H9 (cell line): Measurements from ENCODE around the gene SYNE4. TPM values are rescaled to one million over a fixed set of nuclear protein-coding genes. Genes with fewer than 3 reads are reported as not detected.
A peak's percentile ranks its signal among the peaks of the same experiment; 100 is the strongest.

Experiments
- DNase-seq: peaks from one replicate; pipeline ENCODE4 v3.0.0-alpha.2; 2017
- H2AFZ ChIP-seq: one replicate; pipeline ENCODE4 v1.6.1; 2013; ENCODE audit warnings: mild to moderate bottlenecking, low read length, control low read depth, moderate library complexity
- H2AK5ac ChIP-seq: 2 replicates; pipeline ENCODE4 v1.6.1; 2013; ENCODE audit warnings: low read length, control low read depth, mixed read lengths; ENCODE audit not compliant: insufficient read length
- H2BK120ac ChIP-seq: one replicate; pipeline ENCODE4 v1.6.1; 2013; ENCODE audit warnings: low read depth, mild to moderate bottlenecking, low read length, control low read depth, inconsistent platforms; ENCODE audit not compliant: poor library complexity, severe bottlenecking
- H2BK12ac ChIP-seq: 2 replicates; pipeline ENCODE4 v1.6.1; 2013; ENCODE audit warnings: low read length, control low read depth, mixed read lengths, low read depth; ENCODE audit not compliant: insufficient read length
- H2BK15ac ChIP-seq: 2 replicates; pipeline ENCODE4 v1.6.1; 2013; ENCODE audit warnings: low read depth, low read length, control low read depth
- H2BK20ac ChIP-seq: one replicate; pipeline ENCODE4 v1.6.1; 2013; ENCODE audit warnings: low read depth, mild to moderate bottlenecking, low read length, control low read depth, inconsistent platforms; ENCODE audit not compliant: poor library complexity, severe bottlenecking
- H2BK5ac ChIP-seq: 2 replicates; pipeline ENCODE4 v1.6.1; 2013; ENCODE audit warnings: low read length, control low read depth, mixed read lengths; ENCODE audit not compliant: insufficient read length
- H3K14ac ChIP-seq: 2 replicates; pipeline ENCODE4 v1.6.1; 2013; ENCODE audit warnings: low read length, control low read depth; ENCODE audit not compliant: insufficient read depth
- H3K18ac ChIP-seq: 2 replicates; pipeline ENCODE4 v1.6.1; 2013; ENCODE audit warnings: low read depth, mild to moderate bottlenecking, mixed read lengths, low read length, control low read depth; ENCODE audit not compliant: insufficient read length
- H3K23ac ChIP-seq: 2 replicates; pipeline ENCODE4 v1.6.1; 2013; ENCODE audit warnings: low read length, control low read depth, mixed read lengths, low read depth; ENCODE audit not compliant: insufficient read length
- H3K23me2 ChIP-seq: 2 replicates; pipeline ENCODE4 v1.6.1; 2013; ENCODE audit warnings: low read depth, mild to moderate bottlenecking, mixed read lengths, low read length, control low read depth; ENCODE audit not compliant: insufficient read length, poor library complexity, severe bottlenecking
- H3K27ac ChIP-seq: 2 replicates; pipeline ENCODE4 v1.5.1; 2013; ENCODE audit warnings: low read length, control low read depth, mixed read lengths, low read depth; ENCODE audit not compliant: insufficient read length
- H3K27me3 ChIP-seq: 2 replicates; pipeline ENCODE4 v1.6.1; 2013; ENCODE audit warnings: low read length, control low read depth, inconsistent platforms; ENCODE audit not compliant: insufficient read depth
- H3K4ac ChIP-seq: 2 replicates; pipeline ENCODE4 v1.6.1; 2013; ENCODE audit warnings: low read depth, mild to moderate bottlenecking, control low read depth, inconsistent platforms, low read length, moderate library complexity
- H3K4me1 ChIP-seq: 2 replicates; pipeline ENCODE4 v1.6.1; 2013; ENCODE audit warnings: low read length, control low read depth, inconsistent platforms; ENCODE audit not compliant: insufficient read depth
- H3K4me2 ChIP-seq: 2 replicates; pipeline ENCODE4 v1.6.1; 2013; ENCODE audit warnings: low read length, control low read depth, mixed read lengths; ENCODE audit not compliant: insufficient read length, insufficient read depth
- H3K56ac ChIP-seq: 2 replicates; pipeline ENCODE4 v1.6.1; 2013; ENCODE audit warnings: low read depth, mild to moderate bottlenecking, mixed read lengths, low read length, control low read depth; ENCODE audit not compliant: insufficient read length
- H3K79me1 ChIP-seq: 2 replicates; pipeline ENCODE4 v1.6.1; 2013; ENCODE audit warnings: low read depth, mild to moderate bottlenecking, moderate library complexity, low read length, control low read depth, inconsistent platforms; ENCODE audit not compliant: insufficient read depth, poor library complexity, severe bottlenecking
- H3K79me2 ChIP-seq: 2 replicates; pipeline ENCODE4 v1.6.1; 2013; ENCODE audit warnings: low read length, control low read depth, inconsistent platforms; ENCODE audit not compliant: insufficient read depth
- H3K9ac ChIP-seq: 2 replicates; pipeline ENCODE4 v1.6.1; 2013; ENCODE audit warnings: low read length, control low read depth, mixed read lengths; ENCODE audit not compliant: insufficient read length; ENCODE audit errors: extremely low read depth
- H3K9me3 ChIP-seq: one replicate; pipeline ENCODE4 v1.6.1; 2013; ENCODE audit warnings: low read depth, low read length, inconsistent platforms; ENCODE audit not compliant: control insufficient read depth
- H3T11ph ChIP-seq: one replicate; pipeline ENCODE4 v1.6.1; 2013; ENCODE audit warnings: mild to moderate bottlenecking, low read length, control low read depth, inconsistent platforms
- H4K20me1 ChIP-seq: one replicate; pipeline ENCODE4 v1.6.1; 2013; ENCODE audit not compliant: control insufficient read depth, insufficient read length, insufficient read depth
- H4K5ac ChIP-seq: 2 replicates; pipeline ENCODE4 v1.6.1; 2013; ENCODE audit warnings: low read depth, mild to moderate bottlenecking, mixed read lengths, low read length, control low read depth; ENCODE audit not compliant: insufficient read length
- H4K8ac ChIP-seq: replicated peaks from 2 replicates; pipeline ENCODE4 v1.6.1; 2013; ENCODE audit warnings: low read length, control low read depth, mixed read lengths, low read depth; ENCODE audit not compliant: insufficient read length
- H4K91ac ChIP-seq: 2 replicates; pipeline ENCODE4 v1.6.1; 2013; ENCODE audit warnings: low read depth, mild to moderate bottlenecking, moderate library complexity, mixed read lengths, low read length, control low read depth; ENCODE audit not compliant: insufficient read length
- H3K27ac Mint-ChIP-seq, 3 experiments: 2 replicates in 2 of 3; 3 replicates in 1 of 3; pipeline ENCODE4 v1.8.0; 2020 to 2021; ENCODE audit warnings: mixed read lengths in 3 of 3, mild to moderate bottlenecking in 1 of 3, moderate library complexity in 1 of 3
- H3K27me3 Mint-ChIP-seq: 2 replicates; pipeline ENCODE4 v1.8.0; 2021; ENCODE audit warnings: low read depth, mild to moderate bottlenecking, moderate library complexity, mixed read lengths
- H3K36me3 Mint-ChIP-seq, 3 experiments: 2 replicates in 2 of 3; 3 replicates in 1 of 3; pipeline ENCODE4 v1.8.0; 2020 to 2021; ENCODE audit warnings: low read depth in 3 of 3, mixed read lengths in 3 of 3; ENCODE audit not compliant: insufficient read depth in 1 of 3
- H3K4me1 Mint-ChIP-seq, 2 experiments: 2 replicates each; pipeline ENCODE4 v1.8.0; 2020; ENCODE audit warnings: mixed read lengths in 2 of 2
- H3K4me3 Mint-ChIP-seq, 2 experiments: 2 replicates in 1 of 2; 3 replicates in 1 of 2; pipeline ENCODE4 v1.8.0; 2020 to 2021; ENCODE audit warnings: mild to moderate bottlenecking in 2 of 2, mixed read lengths in 2 of 2, moderate library complexity in 1 of 2
- H3K9me3 Mint-ChIP-seq, 2 experiments: 2 replicates in 1 of 2; 3 replicates in 1 of 2; pipeline ENCODE4 v1.8.0; 2020; ENCODE audit warnings: mild to moderate bottlenecking in 2 of 2, mixed read lengths in 2 of 2, moderate library complexity in 1 of 2
- CTCF ChIP-seq: fragments of 200-600 bp; sonication (generic); conservative IDR thresholded peaks from 3 replicates; pipeline ENCODE4 v1.8.0; 2021; ENCODE audit warnings: antibody characterized with exemption, mild to moderate bottlenecking
- WGBS: extraction: QIAGEN DNeasy Blood & Tissue Kit; methylation state at CpG from one replicate; pipeline ENCODE4 v1.1.7; 2013; ENCODE audit warnings: missing lambda C conversion rate, low lambda C conversion rate, mixed read lengths; ENCODE audit not compliant: insufficient read length; ENCODE audit errors: extremely low coverage; 5-methylcytosine and 5-hydroxymethylcytosine counted together
- total RNA-seq: library from RNA; stranded (reverse); gene quantifications from 2 replicates; pipeline ENCODE4 v1.2.1, GENCODE V29; 2021

The SYNE4 gene
- total RNA-seq, 1 experiment from 2014 or later: 19.2 TPM

DNA sequence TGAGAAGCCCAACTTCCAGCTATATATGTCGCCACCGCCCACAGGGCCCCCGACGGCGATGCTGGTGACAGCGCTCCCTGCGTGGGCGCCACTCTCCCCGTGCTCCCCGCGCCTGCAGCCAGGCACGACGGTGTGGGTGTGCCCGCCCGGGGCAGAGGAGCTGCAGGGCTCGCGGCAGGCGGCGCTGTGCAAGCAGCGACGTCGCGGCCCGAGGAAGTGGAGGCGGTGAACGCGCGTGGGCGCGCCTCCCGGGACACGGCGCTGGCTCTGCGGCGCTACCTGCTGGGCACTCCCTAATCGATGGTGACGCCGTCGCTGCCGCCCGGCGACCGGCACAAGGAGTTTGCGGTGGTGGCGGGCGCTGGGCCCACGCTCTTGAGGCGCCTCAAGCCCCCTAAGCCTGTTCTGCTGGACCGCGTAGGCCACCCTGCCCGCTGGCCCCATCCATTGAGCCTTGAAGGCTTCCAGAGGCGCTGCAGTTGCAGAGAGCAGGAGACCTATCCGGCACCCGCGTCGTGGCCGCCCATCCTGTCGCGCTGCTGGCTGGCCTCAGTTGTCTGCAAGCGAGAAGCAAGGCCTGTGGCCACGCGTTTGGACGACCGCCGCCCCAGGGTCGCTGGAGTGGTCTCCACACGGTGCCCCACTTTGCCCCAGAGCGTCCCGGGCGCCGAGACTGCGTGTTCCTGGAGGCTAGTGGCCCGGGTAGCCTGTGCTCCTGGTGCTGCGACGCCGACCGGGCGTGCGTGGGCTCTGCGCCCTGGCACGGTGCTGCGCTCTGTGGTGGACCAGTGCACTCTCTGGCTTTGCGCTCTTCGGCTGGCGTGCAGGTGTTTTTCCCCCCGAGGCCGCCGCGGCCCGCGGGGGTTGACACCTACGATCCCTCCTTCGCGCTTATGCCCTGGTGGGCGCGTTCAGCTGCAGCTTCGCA is 49.3 kb downstream of the SYNE4 start:
- Histone ChIP-seq H2BK15ac (no peak overlapping the region), H4K91ac (no peak overlapping the region), H3K4ac (no peak overlapping the region), H3K4me2 (peak overlapping the region; percentile 4), H3K23ac (no peak overlapping the region), H2AFZ (no peak overlapping the region), H3K4me1 (no peaks in the 10 kb centered on the region), H4K8ac (no peak overlapping the region), H3K27me3 (peaks cover 14% of the 10 kb centered on the region), H3K79me1 (no peaks in the 10 kb centered on the region), H2AK5ac (no peak overlapping the region), H3K56ac (no peak overlapping the region), H3K23me2 (no peaks in the 10 kb centered on the region), H4K20me1 (peaks cover 2% of the 10 kb centered on the region), H2BK5ac (no peak overlapping the region), H3T11ph (no peak overlapping the region), H3K9ac (no peak overlapping the region), H3K14ac (no peak overlapping the region), H3K9me3 (no peaks in the 10 kb centered on the region), H2BK120ac (no peak overlapping the region), H2BK12ac (no peak overlapping the region), H3K27ac (no peak overlapping the region), H2BK20ac (no peak overlapping the region), H3K18ac (no peak overlapping the region), H3K79me2 (no peaks in the 10 kb centered on the region), H4K5ac (no peak overlapping the region)
- peak; percentile 41 for DNase-seq
- WGBS: no CpG with 5 or more reads among the region's 97 CpGs
- no peak overlapping the region for H3K27ac Mint-ChIP-seq
- peaks cover 0 to 2% of the 10 kb centered on the region in 2 experiments; a peak in 1 of 5 replicates for H3K9me3 Mint-ChIP-seq
- H3K36me3 Mint-ChIP-seq: no peaks in the 10 kb centered on the region
- H3K4me1 Mint-ChIP-seq: 0 out of 4 replicates have a peak, but pooled peaks cover 0 to 3% of the 10 kb centered on the region in 2 experiments
- H3K4me3 Mint-ChIP-seq: peak overlapping the region; percentile 15 to 38; a peak in 2 of 5 replicates
- H3K27me3 Mint-ChIP-seq: peaks cover 51% of the 10 kb centered on the region
- peak; percentile 44; the same call in 2 of the 3 replicates for TF ChIP-seq CTCF
